GM21786 (cell line): ENCODE results near the gene B4GALT1.

Source experiments
- ATAC-seq: cut with Tn5 transposase; IDR thresholded peaks from one replicate; pipeline ENCODE4 v1.9.1; 2021; ENCODE audit not compliant: unreplicated experiment

The B4GALT1 gene

GRCh38 chr9:33125461-33125860 is 41.7 kb downstream of the B4GALT1 start:
- no peak for ATAC-seq

- no peak for ATAC-seq
Observed at GRCh38 chr9:33124751-33125381, 42.3 kb downstream of the B4GALT1 start.

- ATAC-seq, result no peak
Observed at GRCh38 chr9:33124046-33124445, 43.1 kb downstream of the B4GALT1 start.

- no peak for ATAC-seq
Observed at GRCh38 chr9:33123407-33124031, 43.6 kb downstream of the B4GALT1 start.

- no peak for ATAC-seq
Observed at GRCh38 chr9:33120620-33121019, 46.5 kb downstream of the B4GALT1 start.

GRCh38 chr9:33117796-33118195 is 49.3 kb downstream of the B4GALT1 start:
- no peak for ATAC-seq

GRCh38 chr9:33117306-33117705 is 49.8 kb downstream of the B4GALT1 start:
- no peak for ATAC-seq

GRCh38 chr9:33116860-33117259 is 50.3 kb downstream of the B4GALT1 start:
- no peak for ATAC-seq

GRCh38 chr9:33114746-33115145 is 52.4 kb downstream of the B4GALT1 start:
- ATAC-seq, result no peak

- no peak for ATAC-seq
Observed at GRCh38 chr9:33113799-33114547, 53.2 kb downstream of the B4GALT1 start.

GRCh38 chr9:33112094-33112493 is 55.0 kb downstream of the B4GALT1 start:
- no peak for ATAC-seq

- no peak for ATAC-seq
Observed at GRCh38 chr9:33111631-33112030, 55.5 kb downstream of the B4GALT1 start.

- ATAC-seq, result no peak
Observed at GRCh38 chr9:33110686-33111085, 56.5 kb downstream of the B4GALT1 start.

GRCh38 chr9:33109850-33110595 is 57.1 kb downstream of the B4GALT1 start:
- ATAC-seq, result no peak

GRCh38 chr9:33109097-33109496 is 58.0 kb downstream of the B4GALT1 start:
- ATAC-seq, result no peak

GRCh38 chr9:33108472-33108871 is 58.7 kb downstream of the B4GALT1 start:
- ATAC-seq, result no peak

- no peak for ATAC-seq
Observed at GRCh38 chr9:33107762-33108161, 59.4 kb downstream of the B4GALT1 start.

- no peak for ATAC-seq
Observed at GRCh38 chr9:33106827-33107621, 60.1 kb downstream of the B4GALT1 start.

- no peak for ATAC-seq
Observed at GRCh38 chr9:33106372-33106771, 60.8 kb downstream of the B4GALT1 start.

- no peak for ATAC-seq
Observed at GRCh38 chr9:33105959-33106358, 61.2 kb downstream of the B4GALT1 start.

GRCh38 chr9:33105504-33105903 is 61.6 kb downstream of the B4GALT1 start:
- no peak for ATAC-seq
